Motor neuron (in vitro differentiated cells): ENCODE data around the gene CIAO2B. TPM values are rescaled to one million over a fixed set of nuclear protein-coding genes. Genes with fewer than 3 reads are reported as not detected.

Experiments used
- ATAC-seq, 8 experiments: fragments of 200-7000 bp; cut with Tn5 transposase; replicated peaks in 6 of 8; 2 replicates each; pipeline ENCODE4 v1.8.0; 2021; ENCODE audit warnings: mild to moderate bottlenecking in 8 of 8, moderate library complexity in 8 of 8
- H3K27ac ChIP-seq, 2 donors: fragments of 250-450 bp; sonication (Bioruptor Pico); 2 replicates each; pipeline ENCODE4 v1.9.0; 2021; ENCODE audit warnings: antibody characterized with exemption in 2 of 2, mild to moderate bottlenecking in 2 of 2, moderate library complexity in 1 of 2
- H3K4me1 ChIP-seq, 2 donors: fragments of 250-450 bp; sonication (Bioruptor Pico); replicated peaks in 1 of 2; 2 replicates each; pipeline ENCODE4 v1.6.1; 2021; ENCODE audit warnings: antibody characterized with exemption in 2 of 2, mild to moderate bottlenecking in 2 of 2, moderate library complexity in 1 of 2
- H3K4me3 ChIP-seq, 5 donors: fragments of 250-450 bp; sonication (Bioruptor Pico); 2 replicates each; pipeline ENCODE4 v1.9.0; 2021; ENCODE audit warnings: antibody characterized with exemption in 5 of 5, mild to moderate bottlenecking in 5 of 5, moderate library complexity in 4 of 5
- WGBS, 10 experiments: fragments of 450-650 bp; shearing (Covaris generic); methylation state at CpG; one replicate each; pipeline ENCODE4 v1.0.0; 2022; 5-methylcytosine and 5-hydroxymethylcytosine counted together
- in situ Hi-C, 9 experiments: fragments of 400-800 bp; cut with MboI; loops; one replicate each; pipeline ENCODE4 v1.15.0; 2021; ENCODE audit warnings: low sequenced_read_pairs in 9 of 9, low pct_unique_long_range_greater_than_20kb in 2 of 9; ENCODE audit not compliant: unreplicated experiment in 9 of 9
- total RNA-seq, 8 experiments: library from RNA; unstranded; fragments of 300-600 nt; gene quantifications; 2 replicates each; pipeline versions ENCODE4 v1.2.3 to v1.2.4, GENCODE V29; 2022

Gene CIAO2B
- total RNA-seq, 8 experiments from 2014 or later = 95.4 to 159 (median 112) TPM

- Histone ChIP-seq H3K4me1 (peaks cover 0 to 8% of the 10 kb centered on the region in 2 donors), H3K27ac (no peak overlapping the region), H3K4me3 (no peak overlapping the region)
- 20 to 100% (median 60%) methylated on average over 1 to 2 of the region's 7 CpGs; no CpG with 5 or more reads in 7 of the 10 experiments for WGBS, 10 experiments
- in situ Hi-C loops = no loop called here
- no peak for ATAC-seq
Measured at GRCh38 chr16:66915041-66915440, 19.2 kb downstream of the CIAO2B start.

- Histone ChIP-seq H3K4me3 (no peak overlapping the region), H3K4me1 (peaks cover 0 to 7% of the 10 kb centered on the region in 2 donors), H3K27ac (no peak overlapping the region)
- in situ Hi-C loops = no loop called here
- 77 to 100% (median 90%) methylated on average over 2 to 5 of the region's 7 CpGs; no CpG with 5 or more reads in 6 of the 10 experiments for WGBS, 10 experiments
- no peak for ATAC-seq
Measured at GRCh38 chr16:66914541-66914940, 19.7 kb downstream of the CIAO2B start.

GRCh38 chr16:66913711-66914110 is 20.5 kb downstream of the CIAO2B start:
- ATAC-seq = no peak
- Histone ChIP-seq H3K27ac (no peak overlapping the region), H3K4me3 (no peak overlapping the region), H3K4me1 (peaks cover 0 to 4% of the 10 kb centered on the region in 2 donors)
- 37 to 63% (median 46%) methylated on average over 2 to 3 of the region's 4 CpGs; no CpG with 5 or more reads in 7 of the 10 experiments for WGBS, 10 experiments
- in situ Hi-C loops = no loop called here

- Histone ChIP-seq H3K4me3 (no peak overlapping the region), H3K4me1 (peaks cover 0 to 4% of the 10 kb centered on the region in 2 donors), H3K27ac (no peak overlapping the region)
- ATAC-seq = no peak
- 0 to 77% (median 60%) methylated on average over 1 to 7 of the region's 10 CpGs; no CpG with 5 or more reads in 7 of the 10 experiments for WGBS, 10 experiments
- in situ Hi-C loops = no loop called here
Measured at GRCh38 chr16:66913081-66913480, 21.1 kb downstream of the CIAO2B start.

- no peak for ATAC-seq
- Histone ChIP-seq H3K4me3 (no peak overlapping the region), H3K4me1 (peaks cover 0 to 4% of the 10 kb centered on the region in 2 donors), H3K27ac (no peak overlapping the region)
- 90 to 100% (median 100%) methylated on average over 1 to 2 of the region's 8 CpGs; no CpG with 5 or more reads in 6 of the 10 experiments for WGBS, 10 experiments
- in situ Hi-C loops = no loop called here
Measured at GRCh38 chr16:66911801-66912200, 22.4 kb downstream of the CIAO2B start.

- peak in 2 of 8 experiments; percentile 81 to 88 for ATAC-seq
- no peak overlapping the region for H3K27ac ChIP-seq
- in situ Hi-C loops = no loop called here
Measured at GRCh38 chr16:66911112-66911511, 23.1 kb downstream of the CIAO2B start.

GRCh38 chr16:66910175-66910940 is 23.8 kb downstream of the CIAO2B start:
- 53 to 83% methylated on average over 1 to 3 of the region's 14 CpGs; no CpG with 5 or more reads in 8 of the 10 experiments for WGBS, 10 experiments
- Histone ChIP-seq H3K27ac (no peak overlapping the region), H3K4me3 (no peak overlapping the region), H3K4me1 (peaks cover 2 to 12% of the 10 kb centered on the region in 2 donors)
- ATAC-seq = peak in 3 of 8 experiments; percentile 5 to 6 (median 6)
- in situ Hi-C loops = no loop called here

More at GRCh38 chr16:66911112-66911511, 23.1 kb downstream of the CIAO2B start:
- 30 to 60% methylated on average over 1 to 4 of the region's 5 CpGs; no CpG with 5 or more reads in 8 of the 10 experiments for WGBS, 10 experiments
- Histone ChIP-seq H3K4me3 (no peak overlapping the region), H3K4me1 (peaks cover 0 to 4% of the 10 kb centered on the region in 2 donors)

- 20 to 100% (median 76%) methylated on average over 1 to 2 of the region's 14 CpGs; no CpG with 5 or more reads in 4 of the 10 experiments for WGBS, 10 experiments
- no peak for ATAC-seq
- in situ Hi-C loops = no loop called here
Measured at GRCh38 chr16:66908762-66909559, 25.2 kb downstream of the CIAO2B start.

GRCh38 chr16:66908116-66908515 is 26.1 kb downstream of the CIAO2B start:
- no peak overlapping the region for H3K27ac ChIP-seq
- H3K4me3 ChIP-seq = no peak overlapping the region
- in situ Hi-C loops = no loop called here
- ATAC-seq = no peak
- 50% methylated on average over 1 of the region's 3 CpGs; no CpG with 5 or more reads in 9 of the 10 experiments for WGBS, 10 experiments
- H3K4me1 ChIP-seq = peaks cover 2 to 15% of the 10 kb centered on the region in 2 donors

More at GRCh38 chr16:66908762-66909559, 25.2 kb downstream of the CIAO2B start:
- Histone ChIP-seq H3K27ac (no peak overlapping the region), H3K4me3 (no peak overlapping the region), H3K4me1 (peaks cover 2 to 19% of the 10 kb centered on the region in 2 donors)

- in situ Hi-C loops = no loop called here
- WGBS, 10 experiments = 0 to 60% (median 52%) methylated on average over 1 to 3 of the region's 7 CpGs; no CpG with 5 or more reads in 6 of the 10 experiments
- Histone ChIP-seq H3K27ac (no peak overlapping the region), H3K4me1 (peaks cover 2 to 15% of the 10 kb centered on the region in 2 donors), H3K4me3 (no peak overlapping the region)
- no peak for ATAC-seq
Measured at GRCh38 chr16:66906916-66907836, 27.0 kb downstream of the CIAO2B start.

GRCh38 chr16:66905633-66906539 is 28.3 kb downstream of the CIAO2B start:
- in situ Hi-C loops = no loop called here
- H3K27ac ChIP-seq = peak overlapping the region in 1 of 2 donors; percentile 20
- H3K4me3 ChIP-seq = no peak overlapping the region
- peak; percentile 31 to 76 (median 52) for ATAC-seq
- H3K4me1 ChIP-seq = peaks cover 8 to 22% of the 10 kb centered on the region in 2 donors
- WGBS, 10 experiments = 40 to 95% (median 65%) methylated on average over 1 to 10 of the region's 11 CpGs; no CpG with 5 or more reads in 2 of the 10 experiments
